Measurements from ENCODE around the gene UBA52. TPM values are rescaled to one million over a fixed set of nuclear protein-coding genes. Genes with fewer than 3 reads are reported as not detected.

The UBA52 gene
- total and polyA plus RNA-seq, 2 of the 13 experiments (the other 11 are each of a cell fraction or from before 2014, with no cell fraction given) = 959 to 1,782 TPM

- no peak for TF ChIP-seq KIAA2018 (CRISPR knock-in tag; IDR thresholded peaks at IDR 0.05; ENCODE audit: borderline replicate concordance)
- peak; percentile 61 for TF ChIP-seq MNT (IDR thresholded peaks at IDR 0.05)
- no peak; the same call in 1 of the 2 replicates for TF ChIP-seq ZNF879 (CRISPR knock-in tag; IDR thresholded peaks at IDR 0.05)
- TF ChIP-seq ZNF253 (CRISPR knock-in tag; IDR thresholded peaks at IDR 0.05; ENCODE audit: borderline replicate concordance) = no peak
- peak; percentile 78; the same call in 1 of the 2 replicates for TF ChIP-seq POLR2G (IDR thresholded peaks at IDR 0.05; ENCODE audit: low read depth, low read length)
- TF ChIP-seq GPN1 (CRISPR knock-in tag; IDR thresholded peaks at IDR 0.05; ENCODE audit: borderline replicate concordance) = no peak
- no peak for TF ChIP-seq XBP1 (CRISPR knock-in tag; IDR thresholded peaks at IDR 0.05)
- TF ChIP-seq ZNF670 (CRISPR knock-in tag; IDR thresholded peaks at IDR 0.05; ENCODE audit: borderline replicate concordance) = no peak
- TF ChIP-seq HDAC1 (CRISPR knock-in tag; IDR thresholded peaks at IDR 0.05) = peak; percentile 94
- no peak for TF ChIP-seq FOXJ3 (CRISPR knock-in tag; IDR thresholded peaks at IDR 0.05; ENCODE audit: borderline replicate concordance)
- no peak for TF ChIP-seq ARNT (IDR thresholded peaks at IDR 0.05)
- TF ChIP-seq ZBTB3 (CRISPR knock-in tag; IDR thresholded peaks at IDR 0.05; ENCODE audit: borderline replicate concordance, low read depth) = no peak
- no peak for TF ChIP-seq ZNF280B (CRISPR knock-in tag; IDR thresholded peaks at IDR 0.05; ENCODE audit: borderline replicate concordance)
- TF ChIP-seq ZNF383 (CRISPR knock-in tag; IDR thresholded peaks at IDR 0.05; ENCODE audit: borderline replicate concordance) = no peak
- TF ChIP-seq TBP (CRISPR knock-in tag; IDR thresholded peaks at IDR 0.05) = no peak
- TF ChIP-seq ZNF501 (CRISPR knock-in tag; IDR thresholded peaks at IDR 0.05) = peak; percentile 93
- TF ChIP-seq ZMYM3 (CRISPR knock-in tag; IDR thresholded peaks at IDR 0.05) = peak; percentile 100
- no peak for TF ChIP-seq NCOA1 (CRISPR knock-in tag; IDR thresholded peaks at IDR 0.05)
- no peak for TF ChIP-seq ONECUT2 (CRISPR knock-in tag; IDR thresholded peaks at IDR 0.05)
Measured at GRCh38 chr19:18557411-18558201, 14.1 kb upstream of the UBA52 start, which contains the start of gene KXD1 (continued).
